ENCODE data around the gene CCDC183. TPM values are rescaled to one million over a fixed set of nuclear protein-coding genes. Genes with fewer than 3 reads are reported as not detected.

The CCDC183 gene
- total RNA-seq, 1 donor from 2014 or later, result not detected

DNA sequence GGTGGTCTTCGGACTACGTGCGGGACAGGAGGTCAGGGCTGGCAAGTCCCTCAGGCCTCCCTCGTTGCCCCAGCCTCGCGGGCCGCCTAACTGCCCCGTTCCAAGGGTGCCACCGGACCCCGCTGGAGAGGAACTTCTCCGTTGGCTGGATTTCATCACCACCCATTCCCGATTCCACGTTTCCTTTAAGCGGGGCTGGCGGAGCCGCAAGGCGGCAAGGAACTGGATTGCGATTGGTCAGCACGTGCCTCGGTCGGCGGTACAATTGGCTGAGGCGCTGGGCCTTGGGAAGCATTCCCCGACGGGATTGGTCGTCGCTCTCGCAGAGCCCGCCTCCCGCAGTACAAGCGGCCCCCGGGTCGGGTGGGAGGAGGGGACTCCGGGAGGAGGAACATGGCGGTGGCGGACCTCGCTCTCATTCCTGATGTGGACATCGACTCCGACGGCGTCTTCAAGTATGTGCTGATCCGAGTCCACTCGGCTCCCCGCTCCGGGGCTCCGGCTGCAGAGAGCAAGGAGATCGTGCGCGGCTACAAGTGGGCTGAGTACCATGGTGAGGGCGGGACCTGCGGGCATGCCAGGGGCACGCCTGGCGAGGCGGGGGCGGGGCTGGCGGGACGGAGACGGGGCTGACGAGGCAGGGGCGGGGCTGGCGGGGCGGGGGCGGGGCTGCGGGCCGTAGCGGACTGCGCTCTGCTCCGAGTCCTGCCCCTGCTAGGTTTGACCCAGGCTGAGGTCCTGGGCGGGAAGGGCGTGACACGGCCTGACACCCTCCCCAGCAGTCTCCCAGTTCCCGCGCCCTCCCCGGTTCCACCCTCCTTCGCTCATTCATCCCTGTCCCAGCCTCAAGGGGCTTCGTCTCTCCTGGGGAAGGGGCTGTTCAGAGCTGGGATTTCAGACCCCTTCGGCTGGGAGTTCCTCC lies 53.2 kb downstream of the CCDC183 start, which contains the start of gene PHPT1:
Gene PHPT1, plus strand, starts transcription at position 372 of the 922 bp plus-strand sequence. Its CDS starts 22 bp downstream, at position 394.
- peak; percentile 99 for DNase-seq (ENCODE audit: low spot score)

DNA sequence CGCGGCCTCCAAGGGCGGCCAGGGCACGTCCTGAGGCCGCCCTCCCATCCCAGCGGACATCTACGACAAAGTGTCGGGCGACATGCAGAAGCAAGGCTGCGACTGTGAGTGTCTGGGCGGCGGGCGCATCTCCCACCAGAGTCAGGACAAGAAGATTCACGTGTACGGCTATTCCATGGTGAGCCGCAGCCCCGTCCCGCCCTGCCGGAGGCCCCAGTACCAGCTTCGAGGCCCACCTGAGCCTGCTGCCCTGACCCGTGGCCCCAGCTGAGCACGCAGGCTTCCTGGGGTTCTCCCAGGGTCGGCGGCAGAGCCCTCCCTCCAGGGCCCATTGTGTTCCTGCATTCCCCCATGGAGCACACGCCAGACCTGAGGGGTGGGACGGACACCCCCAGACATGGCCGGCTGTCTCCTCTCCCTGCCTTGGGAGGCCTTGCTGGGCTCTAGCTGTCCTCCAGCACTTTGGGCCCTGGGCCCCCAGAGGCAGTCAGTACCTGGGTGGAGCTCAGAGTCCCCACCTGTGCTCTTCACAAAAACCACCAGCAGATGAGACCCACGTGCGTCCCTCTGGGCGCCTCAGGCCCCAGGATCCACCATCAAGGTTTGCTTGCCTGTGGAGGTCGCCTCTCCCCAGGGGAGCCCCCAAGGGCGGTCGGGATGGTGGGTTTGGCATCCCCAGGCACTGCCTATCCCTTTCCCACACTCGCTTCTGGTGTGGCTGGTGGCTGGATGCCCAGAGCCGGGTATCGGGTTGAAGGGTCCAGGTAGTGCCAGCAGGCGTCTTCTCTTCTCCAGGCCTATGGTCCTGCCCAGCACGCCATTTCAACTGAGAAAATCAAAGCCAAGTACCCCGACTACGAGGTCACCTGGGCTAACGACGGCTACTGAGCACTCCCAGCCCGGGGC lies 54.1 kb downstream of the CCDC183 start:
- DNase-seq (ENCODE audit: low spot score), result no peak

GRCh38 chr9:136850866-136851775 lies 55.0 kb downstream of the CCDC183 start:
- no peak for DNase-seq (ENCODE audit: low spot score)

GRCh38 chr9:136851941-136852663 lies 56.0 kb downstream of the CCDC183 start, which contains the start of gene MAMDC4:
Gene MAMDC4, plus strand, starts transcription at chr9:136852346. Its CDS starts 71 bp downstream, at chr9:136852417.
- DNase-seq (ENCODE audit: low spot score), result no peak

DNA sequence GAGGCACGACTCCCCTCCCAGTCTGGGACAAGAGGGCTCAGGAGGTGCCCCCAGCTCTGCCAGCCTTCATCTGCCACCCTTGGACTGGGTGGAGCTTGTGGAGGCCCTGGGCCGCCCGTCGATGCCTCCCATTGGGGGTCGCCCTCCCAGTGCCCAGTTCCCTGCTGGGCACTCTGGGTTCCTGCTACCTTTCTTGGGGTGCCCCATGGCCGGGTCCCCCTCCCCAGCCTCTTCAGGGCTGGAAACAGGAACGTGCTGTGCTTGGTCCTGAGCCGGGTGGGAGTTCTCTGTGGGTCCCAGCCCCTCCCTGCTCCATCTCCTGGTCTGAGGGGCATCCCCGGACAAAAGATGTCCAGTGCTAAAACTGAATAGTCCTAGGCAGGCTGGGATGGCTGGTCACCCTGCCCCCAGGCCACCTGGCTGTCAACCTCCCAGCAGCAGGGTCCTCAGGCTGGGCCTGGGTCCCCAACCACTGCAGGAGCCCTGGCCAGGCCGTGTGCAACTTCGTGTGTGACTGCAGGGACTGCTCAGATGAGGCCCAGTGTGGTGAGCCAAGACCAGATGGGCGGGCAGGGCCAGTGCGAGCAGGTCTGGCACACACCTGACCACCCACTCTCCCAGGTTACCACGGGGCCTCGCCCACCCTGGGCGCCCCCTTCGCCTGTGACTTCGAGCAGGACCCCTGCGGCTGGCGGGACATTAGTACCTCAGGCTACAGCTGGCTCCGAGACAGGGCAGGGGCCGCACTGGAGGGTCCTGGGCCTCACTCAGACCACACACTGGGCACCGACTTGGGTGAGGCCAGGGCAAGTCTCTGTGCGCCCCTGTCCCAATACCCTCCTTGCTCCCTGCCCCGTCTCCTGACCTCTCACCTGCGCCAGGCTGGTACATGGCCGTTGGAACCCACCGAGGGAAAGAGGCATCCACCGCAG lies 56.8 kb downstream of the CCDC183 start:
- DNase-seq (ENCODE audit: low spot score), result no peak

- no peak for DNase-seq (ENCODE audit: low spot score)
Measured at GRCh38 chr9:136853596-136854112, 57.5 kb downstream of the CCDC183 start.

DNA sequence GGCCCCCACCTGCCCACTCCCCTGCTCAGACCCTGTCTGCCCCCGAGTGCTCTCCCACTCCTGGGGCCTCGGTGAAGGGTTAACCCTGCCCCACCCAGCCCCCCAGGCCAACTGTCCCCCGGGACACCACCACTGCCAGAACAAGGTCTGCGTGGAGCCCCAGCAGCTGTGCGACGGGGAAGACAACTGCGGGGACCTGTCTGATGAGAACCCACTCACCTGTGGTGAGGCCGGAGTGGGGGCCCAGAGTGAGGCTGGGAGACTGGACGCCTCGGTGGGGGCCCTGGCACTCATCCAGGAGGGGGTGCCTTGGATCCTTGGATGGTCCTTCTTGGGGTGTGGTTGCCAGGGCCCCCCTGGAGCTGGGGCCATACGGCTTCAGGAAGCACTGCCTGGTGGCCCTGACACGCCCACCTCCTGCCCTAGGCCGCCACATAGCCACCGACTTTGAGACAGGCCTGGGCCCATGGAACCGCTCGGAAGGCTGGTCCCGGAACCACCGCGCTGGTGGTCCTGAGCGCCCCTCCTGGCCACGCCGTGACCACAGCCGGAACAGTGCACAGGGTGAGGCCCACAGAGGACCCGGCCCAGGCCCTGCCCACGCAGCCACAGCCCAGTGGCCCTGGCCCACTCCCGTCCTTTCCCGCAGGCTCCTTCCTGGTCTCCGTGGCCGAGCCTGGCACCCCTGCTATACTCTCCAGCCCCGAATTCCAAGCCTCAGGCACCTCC lies 58.1 kb downstream of the CCDC183 start:
- DNase-seq (ENCODE audit: low spot score), result no peak

- DNase-seq (ENCODE audit: low spot score), result no peak
Measured at GRCh38 chr9:136854842-136855460, 58.8 kb downstream of the CCDC183 start.

DNA sequence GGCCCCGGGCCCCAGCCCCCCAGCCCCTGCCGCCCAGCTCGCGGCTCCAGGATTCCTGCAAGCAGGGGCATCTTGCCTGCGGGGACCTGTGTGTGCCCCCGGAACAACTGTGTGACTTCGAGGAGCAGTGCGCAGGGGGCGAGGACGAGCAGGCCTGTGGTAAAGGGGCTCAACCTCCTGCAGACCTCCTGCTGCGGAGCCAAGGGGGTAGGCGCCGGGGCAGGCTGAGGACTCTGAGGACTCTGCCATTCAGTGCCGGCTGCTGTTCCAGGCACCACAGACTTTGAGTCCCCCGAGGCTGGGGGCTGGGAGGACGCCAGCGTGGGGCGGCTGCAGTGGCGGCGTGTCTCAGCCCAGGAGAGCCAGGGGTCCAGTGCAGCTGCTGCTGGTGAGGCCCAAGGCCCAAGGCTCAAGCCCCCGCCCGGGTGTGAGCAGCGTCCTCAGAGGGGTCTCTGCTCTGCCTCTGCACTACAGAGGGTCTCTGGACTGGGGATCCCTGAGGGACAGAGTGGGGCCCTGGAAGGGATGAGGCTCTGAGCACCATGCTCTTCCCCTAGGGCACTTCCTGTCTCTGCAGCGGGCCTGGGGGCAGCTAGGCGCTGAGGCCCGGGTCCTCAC lies 59.4 kb downstream of the CCDC183 start:
- no peak for DNase-seq (ENCODE audit: low spot score)

GRCh38 chr9:136856079-136856476 lies 59.9 kb downstream of the CCDC183 start:
- no peak for DNase-seq (ENCODE audit: low spot score)

GRCh38 chr9:136856541-136857141 lies 60.5 kb downstream of the CCDC183 start:
- DNase-seq (ENCODE audit: low spot score), result no peak

- DNase-seq (ENCODE audit: low spot score), result no peak
Measured at GRCh38 chr9:136857166-136857565, 61.0 kb downstream of the CCDC183 start.

Other genes with a start within 250 kb of the CCDC183 start
- gene EGFL7, start 133.4 kb upstream of the CCDC183 start, total RNA-seq (ENCODE audit: insufficient read depth, low replicate concordance), result 49.4 TPM
- gene AGPAT2, start 108.9 kb upstream of the CCDC183 start, total RNA-seq (ENCODE audit: insufficient read depth, low replicate concordance), result 32.7 TPM
- 3.1 TPM for gene DIPK1B, start 83.8 kb upstream of the CCDC183 start, total RNA-seq (ENCODE audit: insufficient read depth, low replicate concordance)
- 2.2 TPM for gene LCN10, start 53.4 kb upstream of the CCDC183 start, total RNA-seq (ENCODE audit: insufficient read depth, low replicate concordance)
- gene LCN6, start 47.8 kb upstream of the CCDC183 start, total RNA-seq (ENCODE audit: insufficient read depth, low replicate concordance), result not detected
- gene LCN8, start 38.1 kb upstream of the CCDC183 start, total RNA-seq (ENCODE audit: insufficient read depth, low replicate concordance), result 0.48 TPM
- gene LCN15, start 31.8 kb upstream of the CCDC183 start, total RNA-seq (ENCODE audit: insufficient read depth, low replicate concordance), result 2.2 TPM
- 90.5 TPM for gene TMEM141, start 5.0 kb upstream of the CCDC183 start, total RNA-seq (ENCODE audit: insufficient read depth, low replicate concordance)
- gene RABL6, start 11.6 kb downstream of the CCDC183 start, total RNA-seq (ENCODE audit: insufficient read depth, low replicate concordance), result 40.2 TPM
- 1.4 TPM for gene AJM1, start 46.1 kb downstream of the CCDC183 start, total RNA-seq (ENCODE audit: insufficient read depth, low replicate concordance)
- gene PHPT1, start 53.1 kb downstream of the CCDC183 start, total RNA-seq (ENCODE audit: insufficient read depth, low replicate concordance), result 49.1 TPM
- gene MAMDC4, start 56.0 kb downstream of the CCDC183 start, total RNA-seq (ENCODE audit: insufficient read depth, low replicate concordance), result 4.6 TPM
- gene EDF1, start 70.0 kb downstream of the CCDC183 start, total RNA-seq (ENCODE audit: insufficient read depth, low replicate concordance), result 217 TPM
- 5.1 TPM for gene TRAF2, start 90.2 kb downstream of the CCDC183 start, total RNA-seq (ENCODE audit: insufficient read depth, low replicate concordance)
- 75.8 TPM for gene FBXW5, start 148.4 kb downstream of the CCDC183 start, total RNA-seq (ENCODE audit: insufficient read depth, low replicate concordance)
- not detected for gene C8G, start 148.9 kb downstream of the CCDC183 start, total RNA-seq (ENCODE audit: insufficient read depth, low replicate concordance)
- not detected for gene LCN12, start 155.9 kb downstream of the CCDC183 start, total RNA-seq (ENCODE audit: insufficient read depth, low replicate concordance)
- 49.6 TPM for gene PTGDS, start 181.2 kb downstream of the CCDC183 start, total RNA-seq (ENCODE audit: insufficient read depth, low replicate concordance)
- 0.72 TPM for gene LCNL1, start 186.7 kb downstream of the CCDC183 start, total RNA-seq (ENCODE audit: insufficient read depth, low replicate concordance)
- 10.6 TPM for gene PAXX, start 196.1 kb downstream of the CCDC183 start, total RNA-seq (ENCODE audit: insufficient read depth, low replicate concordance)
- 24.3 TPM for gene CLIC3, start 200.2 kb downstream of the CCDC183 start, total RNA-seq (ENCODE audit: insufficient read depth, low replicate concordance)
- gene ABCA2, start 231.9 kb downstream of the CCDC183 start, total RNA-seq (ENCODE audit: insufficient read depth, low replicate concordance), result 20.2 TPM
- gene FUT7, start 235.8 kb downstream of the CCDC183 start, total RNA-seq (ENCODE audit: insufficient read depth, low replicate concordance), result 0.96 TPM
- gene NPDC1, start 249.8 kb downstream of the CCDC183 start, total RNA-seq (ENCODE audit: insufficient read depth, low replicate concordance), result 6.5 TPM

All from umbilical cord (tissue), 2 donors.